Tibial artery (tissue), 4 donors: ENCODE data around the gene UNC93B1.
A peak's percentile ranks its signal among the peaks of the same experiment; 100 is the strongest.

Experiments used
- DNase-seq, 2 donors: peaks; one replicate each; pipeline ENCODE4 v3.0.0-alpha.2; 2019
- H3K27ac ChIP-seq, 2 donors: fragments of 200-600 bp; sonication (generic) in 1 of 2; 1 replicate in 1 of 2; 2 replicates in 1 of 2; pipeline ENCODE4 v1.5.1; 2018 to 2019; ENCODE audit warnings: mild to moderate bottlenecking in 1 of 2
- H3K27me3 ChIP-seq, 2 donors: fragments of 200-600 bp; sonication (generic) in 1 of 2; one replicate each; pipeline versions ENCODE4 v1.5.1 to v1.6.0; 2016 to 2019
- H3K36me3 ChIP-seq, 3 donors: fragments of 200-600 bp; sonication (generic) in 2 of 3; one replicate each; pipeline ENCODE4 v1.5.1; 2016 to 2019; ENCODE audit warnings: mild to moderate bottlenecking in 2 of 3
- H3K4me1 ChIP-seq, 4 donors: fragments of 200-600 bp; sonication (generic) in 2 of 4; 1 replicate in 3 of 4; 2 replicates in 1 of 4; pipeline ENCODE4 v1.5.1; 2016 to 2019
- H3K4me3 ChIP-seq, 2 donors: fragments of 200-600 bp; sonication (generic) in 1 of 2; 1 replicate in 1 of 2; 2 replicates in 1 of 2; pipeline ENCODE4 v1.5.1; 2018 to 2019; ENCODE audit warnings: mild to moderate bottlenecking in 2 of 2
- H3K9me3 ChIP-seq, 3 donors: fragments of 200-600 bp; sonication (generic) in 1 of 3; one replicate each; pipeline ENCODE4 v1.5.1; 2016 to 2019
- intact Hi-C: fragments of 100-400 bp; cut with DNase I; formaldehyde crosslinking; loops from one replicate; pipeline ENCODE4 v1.15.0; 2023; ENCODE audit warnings: low total_unique reads
- TF ChIP-seq, protein P1 (sequence below), 2 experiments: fragments of 200-600 bp in 1 of 2; fragments of 450-650 bp in 1 of 2; IDR thresholded peaks; one replicate each; pipeline ENCODE4 v1.5.1; 2017 to 2019; ENCODE audit warnings: antibody characterized with exemption in 2 of 2, mild to moderate bottlenecking in 1 of 2, moderate library complexity in 1 of 2

UNC93B1 gene

DNA sequence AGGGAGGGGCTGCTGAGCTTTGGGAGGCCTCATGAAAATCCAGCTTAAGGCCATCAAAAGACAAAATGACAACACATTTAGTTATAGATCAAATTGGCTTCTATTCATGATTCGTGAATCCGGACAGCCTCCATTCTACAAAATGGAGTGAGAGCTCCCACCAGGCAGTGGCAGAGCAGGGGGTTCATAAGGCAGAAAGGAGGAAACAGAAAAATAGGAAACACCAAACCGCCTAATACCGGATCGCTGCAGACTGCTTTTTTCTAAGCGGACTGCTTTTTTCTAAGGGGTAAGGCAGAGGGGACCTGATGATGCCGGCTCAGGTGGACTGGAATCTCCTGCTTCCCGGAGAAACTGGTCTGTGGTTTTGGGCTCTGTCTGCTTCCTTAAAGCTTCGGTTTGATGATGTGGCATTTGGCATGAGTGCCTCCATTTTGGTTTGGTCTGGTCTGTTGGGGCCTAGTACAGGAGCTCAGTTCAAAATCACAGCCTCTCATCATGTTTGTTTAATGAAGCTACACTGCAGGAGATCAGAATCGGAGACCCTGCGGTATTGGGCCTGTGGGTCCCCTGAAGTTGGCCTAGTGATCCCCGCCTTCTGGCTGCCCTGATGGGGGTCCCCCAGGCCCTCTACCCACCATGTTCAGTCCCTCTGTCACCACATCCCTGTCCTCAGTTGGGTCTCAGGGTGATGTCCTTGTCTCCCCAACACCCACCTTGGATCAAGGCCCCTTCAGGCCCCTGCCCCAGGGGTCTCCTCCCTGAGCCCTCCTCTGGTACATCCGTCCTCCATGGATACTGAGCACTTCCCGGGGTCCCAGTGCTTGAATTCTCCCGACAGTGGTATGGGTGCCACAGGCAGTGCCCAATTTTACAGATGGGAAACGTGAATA, 7.4 kb upstream of the UNC93B1 start:
- Histone ChIP-seq H3K36me3 (no peaks in the 10 kb centered on the region), H3K4me1 (peaks cover 4 to 77% (median 65%) of the 10 kb centered on the region in 4 donors), H3K9me3 (no peaks in the 10 kb centered on the region), H3K4me3 (peak overlapping the region; percentile 49 to 54), H3K27me3 (no peaks in the 10 kb centered on the region), H3K27ac (peak overlapping the region; percentile 93 to 94)
- no peak for DNase-seq
- intact Hi-C loops: loop anchor here (5.0 kb wide), 1 partner anchor 111 kb away; the partner anchor contains the start of gene CHKA
- TF ChIP-seq, protein P1, sequence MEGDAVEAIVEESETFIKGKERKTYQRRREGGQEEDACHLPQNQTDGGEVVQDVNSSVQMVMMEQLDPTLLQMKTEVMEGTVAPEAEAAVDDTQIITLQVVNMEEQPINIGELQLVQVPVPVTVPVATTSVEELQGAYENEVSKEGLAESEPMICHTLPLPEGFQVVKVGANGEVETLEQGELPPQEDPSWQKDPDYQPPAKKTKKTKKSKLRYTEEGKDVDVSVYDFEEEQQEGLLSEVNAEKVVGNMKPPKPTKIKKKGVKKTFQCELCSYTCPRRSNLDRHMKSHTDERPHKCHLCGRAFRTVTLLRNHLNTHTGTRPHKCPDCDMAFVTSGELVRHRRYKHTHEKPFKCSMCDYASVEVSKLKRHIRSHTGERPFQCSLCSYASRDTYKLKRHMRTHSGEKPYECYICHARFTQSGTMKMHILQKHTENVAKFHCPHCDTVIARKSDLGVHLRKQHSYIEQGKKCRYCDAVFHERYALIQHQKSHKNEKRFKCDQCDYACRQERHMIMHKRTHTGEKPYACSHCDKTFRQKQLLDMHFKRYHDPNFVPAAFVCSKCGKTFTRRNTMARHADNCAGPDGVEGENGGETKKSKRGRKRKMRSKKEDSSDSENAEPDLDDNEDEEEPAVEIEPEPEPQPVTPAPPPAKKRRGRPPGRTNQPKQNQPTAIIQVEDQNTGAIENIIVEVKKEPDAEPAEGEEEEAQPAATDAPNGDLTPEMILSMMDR (IDR thresholded peaks at IDR 0.05): no peak

DNA sequence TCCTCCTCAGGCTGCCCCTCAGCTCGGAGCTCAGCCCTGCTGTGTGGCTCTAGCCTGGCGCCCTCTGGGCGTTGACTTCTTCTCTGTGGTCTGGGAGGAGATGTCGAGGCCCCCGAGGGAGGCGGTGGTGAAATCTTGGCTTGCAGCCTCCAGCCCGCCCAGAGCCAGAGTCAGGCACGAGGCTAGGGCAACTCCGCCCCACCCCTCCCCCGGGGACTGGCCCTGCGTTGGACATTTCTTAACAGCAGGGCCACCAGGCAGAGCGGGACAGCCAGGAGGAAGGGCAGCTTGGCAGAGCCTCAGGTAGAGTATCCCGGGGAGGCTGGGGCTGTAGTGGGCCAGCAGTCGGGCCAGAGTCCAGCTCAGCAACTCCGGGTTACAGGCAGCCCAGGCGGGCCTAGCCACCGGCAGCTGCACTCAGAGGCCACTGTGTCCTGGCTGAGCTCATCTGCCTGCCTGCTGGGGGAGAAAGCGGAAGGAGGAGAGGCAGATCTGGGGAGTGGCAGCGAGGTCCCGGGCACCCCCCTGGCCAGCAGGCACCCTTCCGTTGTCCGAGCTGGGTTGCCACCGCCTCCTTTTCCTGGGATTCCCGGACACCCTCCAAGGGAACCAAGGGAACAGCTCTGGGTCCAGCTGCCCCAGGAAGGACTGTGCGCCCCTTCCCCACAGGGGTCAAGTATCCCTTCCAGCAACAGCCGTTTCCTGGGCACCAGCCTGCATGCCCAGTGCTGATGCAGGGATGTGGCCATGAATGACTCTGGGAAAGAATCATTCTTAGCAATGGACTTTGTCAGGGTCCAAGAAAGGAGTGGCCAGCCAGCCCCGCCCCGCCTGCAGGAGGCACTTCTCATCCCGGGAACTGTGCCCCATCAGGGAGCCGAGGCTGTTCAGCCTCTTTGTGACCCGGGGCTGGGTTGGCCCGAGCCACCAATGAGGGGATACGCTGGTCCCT, 6.5 kb upstream of the UNC93B1 start, which contains the start of gene ALDH3B1:
Gene ALDH3B1, plus strand, starts transcription at position 238 of the 952 bp plus-strand sequence. CDS start 4,971 bp downstream, outside the sequence.
- Histone ChIP-seq H3K36me3 (no peaks in the 10 kb centered on the region), H3K4me1 (peaks cover 4 to 75% (median 64%) of the 10 kb centered on the region in 4 donors), H3K27me3 (no peaks in the 10 kb centered on the region), H3K9me3 (no peaks in the 10 kb centered on the region), H3K4me3 (peak within 1 kb of the TSS; percentile 49 to 54), H3K27ac (peak within 1 kb of the TSS; percentile 93 to 94)
- DNase-seq: peak; percentile 97 to 100
- TF ChIP-seq, protein P1 (IDR thresholded peaks at IDR 0.05): no peak
- intact Hi-C loops: loop anchor here (5.0 kb wide), 1 partner anchor 112 kb away; the partner anchor contains the start of gene CHKA

DNA sequence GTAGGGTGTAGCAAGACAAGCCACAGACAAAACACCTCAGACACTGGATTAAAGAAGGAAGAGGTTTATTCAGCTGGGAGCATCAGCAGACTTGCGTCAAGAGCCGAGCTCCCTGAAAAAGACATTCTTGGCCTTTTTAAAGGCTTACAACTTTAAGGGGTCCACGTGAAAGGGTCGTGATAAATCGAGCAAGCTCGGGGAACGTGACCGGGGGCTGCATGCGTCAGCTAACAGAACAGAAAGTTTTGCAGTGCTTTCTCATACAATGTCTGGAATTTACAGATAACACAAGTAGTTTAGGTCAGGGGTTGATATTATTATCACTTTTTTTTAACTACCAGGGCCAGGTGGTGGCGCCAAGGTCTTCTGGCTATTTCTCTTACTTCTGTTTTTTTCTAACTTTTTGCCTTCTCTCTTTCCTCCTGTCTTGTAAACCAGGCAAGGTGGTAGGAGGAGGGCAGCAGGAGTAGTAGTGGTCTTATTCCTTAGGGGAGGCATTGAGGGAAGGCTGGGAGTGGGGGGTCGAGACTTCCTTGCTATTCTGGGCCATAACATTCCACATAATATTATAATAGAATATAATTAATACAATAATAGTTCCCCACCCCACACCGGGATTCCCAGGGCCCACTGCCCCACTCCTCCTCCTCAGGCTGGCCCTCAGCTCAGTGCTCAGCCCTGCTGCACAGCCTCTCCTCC, 5.6 kb upstream of the UNC93B1 start:
- DNase-seq: no peak
- H3K4me3 ChIP-seq: peak overlapping the region; percentile 49 to 54
- peak overlapping the region; percentile 93 to 94 for H3K27ac ChIP-seq
- H3K36me3 ChIP-seq: no peaks in the 10 kb centered on the region
- no peaks in the 10 kb centered on the region for H3K27me3 ChIP-seq
- H3K9me3 ChIP-seq: no peaks in the 10 kb centered on the region
- H3K4me1 ChIP-seq: peaks cover 0 to 67% (median 56%) of the 10 kb centered on the region in 4 donors
- intact Hi-C loops: loop anchor here (5.0 kb wide), 3 partner anchors 33 to 203 kb away; partner anchors contain the start of genes CHKA and KMT5B
- TF ChIP-seq, protein P1 (IDR thresholded peaks at IDR 0.05): no peak

DNA sequence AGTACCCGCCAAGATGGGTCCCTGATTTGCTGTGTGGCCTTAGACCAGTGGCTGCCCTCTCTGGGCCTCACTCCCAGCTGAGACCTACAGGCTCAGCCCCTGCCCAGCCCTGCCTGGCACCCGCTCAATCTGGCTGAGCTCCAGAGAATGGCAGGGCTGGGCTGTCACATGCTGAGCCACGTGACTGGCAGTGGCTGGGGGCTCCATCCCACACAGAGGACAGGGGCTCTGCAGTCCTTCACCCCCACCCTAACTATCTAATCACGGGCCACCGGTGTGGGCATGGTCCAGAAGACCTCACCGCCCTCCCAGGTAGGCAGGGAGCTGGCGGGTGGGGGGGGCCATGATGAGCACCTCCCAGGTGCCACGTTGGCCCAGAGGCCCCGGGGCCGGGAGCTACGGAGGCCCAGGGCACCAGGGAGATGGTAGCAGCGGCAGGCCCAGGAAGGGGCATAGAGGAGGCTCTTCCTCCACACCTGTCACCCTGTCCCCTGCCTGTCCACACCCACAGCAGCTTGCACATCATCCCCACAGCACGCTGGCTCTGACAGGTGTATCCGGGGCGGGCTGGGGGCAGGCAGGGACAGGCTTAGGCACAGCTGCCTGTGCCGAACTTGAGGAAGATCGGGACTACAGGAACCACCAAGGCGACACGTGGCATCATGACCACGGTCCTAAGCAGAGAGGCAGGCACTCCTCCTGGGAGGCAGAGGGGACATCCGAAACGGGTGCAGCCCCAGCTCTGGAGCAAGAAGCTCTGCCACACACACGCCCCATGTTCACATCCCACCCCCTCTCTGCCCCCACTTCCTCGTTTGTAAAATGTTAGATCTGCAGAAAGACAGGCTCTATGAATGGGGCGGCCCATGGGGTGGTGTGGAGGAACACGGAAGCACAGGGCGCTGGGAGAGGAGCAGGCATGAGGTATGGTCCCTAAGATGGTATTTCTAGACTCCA, 4.8 kb upstream of the UNC93B1 start:
- TF ChIP-seq, protein P1 (IDR thresholded peaks at IDR 0.05): no peak
- peak in 1 of 2 donors; percentile 62 for DNase-seq
- H3K4me1 ChIP-seq: peaks cover 0 to 63% (median 50%) of the 10 kb centered on the region in 4 donors

More for the DNA sequence above, 4.8 kb upstream of the UNC93B1 start:
- Histone ChIP-seq H3K27ac (peak overlapping the region; percentile 93 to 94), H3K36me3 (no peaks in the 10 kb centered on the region), H3K9me3 (no peaks in the 10 kb centered on the region), H3K4me3 (no peak overlapping the region), H3K27me3 (no peaks in the 10 kb centered on the region)
- intact Hi-C loops: loop anchor here (5.0 kb wide), 2 partner anchors 34 to 204 kb away; partner anchors contain the start of gene KMT5B
